Measurements from ENCODE around the gene AMPH. TPM values are rescaled to one million over a fixed set of nuclear protein-coding genes. Genes with fewer than 3 reads are reported as not detected.

Gene AMPH
- total RNA-seq, 1 experiment from 2014 or later = not detected

GRCh38 chr7:38382684-38383083 is 248.5 kb downstream of the AMPH start:
- POLR2A ChIA-PET = no interaction called here
- DNase-seq (ENCODE audit: low read depth, low spot score) = no peak
- Histone ChIP-seq H3K4me3 (replicated peaks in 1 of 2; ENCODE audit: low read depth in 1 of 2, low read length in 2 of 2) (no peak overlapping the region), H3K27ac (ENCODE audit: low read depth, low read length) (no peak overlapping the region), H3K9me3 (ENCODE audit: control insufficient read depth in 1 of 2, insufficient read depth in 1 of 2, low read depth in 1 of 2, low read length in 2 of 2) (no peaks in the 10 kb centered on the region), H3K9me2 (ENCODE audit: insufficient read depth) (no peaks in the 10 kb centered on the region), H3K9ac (ENCODE audit: low read length) (no peak overlapping the region), H2AFZ (ENCODE audit: low read depth, low read length, poor library complexity, severe bottlenecking) (no peak overlapping the region), H3K36me3 (ENCODE audit: control insufficient read depth in 1 of 2, insufficient read depth in 2 of 2, low read length in 2 of 2) (no peaks in the 10 kb centered on the region), H3K4me1 (ENCODE audit: control insufficient read depth in 1 of 2, insufficient read depth in 2 of 2, low read length in 2 of 2) (no peaks in the 10 kb centered on the region), H4K20me1 (ENCODE audit: insufficient read depth) (no peaks in the 10 kb centered on the region), H3K79me2 (ENCODE audit: insufficient read depth, low read length) (no peaks in the 10 kb centered on the region), H3K4me2 (ENCODE audit: low read length) (no peak overlapping the region), H3K27me3 (ENCODE audit: insufficient read depth, low read length) (peaks cover 27% of the 10 kb centered on the region)
- CTCF ChIA-PET = no interaction called here
- intact Hi-C loops (cut with micrococcal nuclease) = no loop called here
- BruUV-seq (replicated peaks) = no TSS peak
- TF ChIP-seq ZNF274 (IDR thresholded peaks at IDR 0.05; ENCODE audit: low read depth, low read length) (no peak), YY1 (IDR thresholded peaks at IDR 0.05; ENCODE audit: extremely low read depth, insufficient replicate concordance, low read depth, low read length) (no peak), TCF7L2 (IDR thresholded peaks at IDR 0.05; ENCODE audit: borderline replicate concordance, extremely low read depth, insufficient read depth, insufficient read length) (no peak), SP1 (IDR thresholded peaks at IDR 0.05; ENCODE audit: low read depth) (no peak), POLR2AphosphoS5 (IDR thresholded peaks at IDR 0.05; ENCODE audit: low read depth, low read length) (no peak), CEBPB (IDR thresholded peaks at IDR 0.05; ENCODE audit: low read depth) (no peak), SIN3A (IDR thresholded peaks at IDR 0.05; ENCODE audit: low read depth) (no peak), ELF1 (IDR thresholded peaks at IDR 0.05; ENCODE audit: borderline replicate concordance, low read depth) (no peak), MAX (IDR thresholded peaks at IDR 0.05) (no peak), POLR2A (IDR thresholded peaks at IDR 0.05; ENCODE audit: borderline replicate concordance, extremely low read depth, insufficient read depth, insufficient read length) (no peak), JUND (IDR thresholded peaks at IDR 0.05) (no peak), SRF (IDR thresholded peaks at IDR 0.05; ENCODE audit: low read depth) (no peak), CBX3 (IDR thresholded peaks at IDR 0.05; ENCODE audit: low read depth) (no peak), RAD21 (IDR thresholded peaks at IDR 0.05; ENCODE audit: low read depth) (no peak), ZFX (IDR thresholded peaks at IDR 0.05) (no peak), FOSL1 (IDR thresholded peaks at IDR 0.05; ENCODE audit: low read depth) (no peak), EZH2 (IDR thresholded peaks at IDR 0.05) (no peak)
- TF ChIP-seq, protein P1, sequence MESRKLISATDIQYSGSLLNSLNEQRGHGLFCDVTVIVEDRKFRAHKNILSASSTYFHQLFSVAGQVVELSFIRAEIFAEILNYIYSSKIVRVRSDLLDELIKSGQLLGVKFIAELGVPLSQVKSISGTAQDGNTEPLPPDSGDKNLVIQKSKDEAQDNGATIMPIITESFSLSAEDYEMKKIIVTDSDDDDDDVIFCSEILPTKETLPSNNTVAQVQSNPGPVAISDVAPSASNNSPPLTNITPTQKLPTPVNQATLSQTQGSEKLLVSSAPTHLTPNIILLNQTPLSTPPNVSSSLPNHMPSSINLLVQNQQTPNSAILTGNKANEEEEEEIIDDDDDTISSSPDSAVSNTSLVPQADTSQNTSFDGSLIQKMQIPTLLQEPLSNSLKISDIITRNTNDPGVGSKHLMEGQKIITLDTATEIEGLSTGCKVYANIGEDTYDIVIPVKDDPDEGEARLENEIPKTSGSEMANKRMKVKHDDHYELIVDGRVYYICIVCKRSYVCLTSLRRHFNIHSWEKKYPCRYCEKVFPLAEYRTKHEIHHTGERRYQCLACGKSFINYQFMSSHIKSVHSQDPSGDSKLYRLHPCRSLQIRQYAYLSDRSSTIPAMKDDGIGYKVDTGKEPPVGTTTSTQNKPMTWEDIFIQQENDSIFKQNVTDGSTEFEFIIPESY (IDR thresholded peaks at IDR 0.05; ENCODE audit: extremely low read depth, insufficient replicate concordance, low read length) = no peak
- TF ChIP-seq, protein P2, sequence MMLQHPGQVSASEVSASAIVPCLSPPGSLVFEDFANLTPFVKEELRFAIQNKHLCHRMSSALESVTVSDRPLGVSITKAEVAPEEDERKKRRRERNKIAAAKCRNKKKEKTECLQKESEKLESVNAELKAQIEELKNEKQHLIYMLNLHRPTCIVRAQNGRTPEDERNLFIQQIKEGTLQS (IDR thresholded peaks at IDR 0.05) = no peak
- no peak for ATAC-seq
- RAD21 ChIA-PET (ENCODE audit: low non-redundant PET in 1 of 2, low total read pairs in 2 of 2, uncharacterized antibody in 2 of 2, unreplicated experiment in 2 of 2) = no interaction called here

Data from HCT116 (cell line).